ENCODE data around the gene RASGRP2. TPM values are rescaled to one million over a fixed set of nuclear protein-coding genes. Genes with fewer than 3 reads are reported as not detected.

RASGRP2 gene
- polyA plus RNA-seq, 6 donors from 2014 or later = 274 to 429 (median 285) TPM

DNA sequence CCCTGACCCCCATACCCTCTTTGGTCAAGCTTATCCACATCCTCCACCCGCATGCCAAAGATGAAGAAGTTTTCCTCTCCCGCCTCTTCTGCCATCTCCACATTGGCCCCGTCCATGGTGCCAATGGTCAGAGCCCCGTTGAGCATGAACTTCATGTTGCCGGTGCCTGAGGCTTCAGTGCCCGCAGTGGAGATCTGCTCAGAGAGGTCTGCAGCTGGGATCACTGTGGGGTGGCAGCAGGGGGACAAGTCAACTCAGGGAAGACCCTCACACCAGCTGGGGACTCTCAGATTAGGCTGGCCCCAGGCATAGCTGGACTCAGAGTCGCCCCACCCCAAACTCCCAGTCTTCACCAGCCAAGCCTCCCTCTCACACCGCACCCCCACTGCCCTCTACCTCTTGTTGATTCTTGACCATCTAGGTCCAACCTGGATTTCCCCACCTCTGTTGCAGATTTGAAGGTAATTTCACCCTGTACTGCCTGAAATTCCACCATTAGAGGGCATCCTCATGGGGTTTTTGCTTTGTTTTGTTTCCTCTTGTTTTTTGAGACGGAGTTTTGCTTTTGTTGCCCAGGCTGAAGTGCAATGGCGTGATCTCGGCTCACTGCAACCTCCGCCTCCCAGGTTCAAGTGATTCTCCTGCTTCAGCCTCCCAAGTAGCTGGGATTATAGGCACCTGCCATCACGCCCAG is 6.6 kb upstream of the RASGRP2 start:
- Mint-ChIP-seq H3K36me3 (peaks cover 0 to 25% of the 10 kb centered on the region in 2 donors), H3K27ac (peak overlapping the region in 4 of 6 donors; percentile 58 to 72 (median 69)), H3K4me3 (peak overlapping the region in 5 of 8 donors; percentile 40 to 83 (median 55)), H3K27me3 (no peaks in the 10 kb centered on the region), H3K9me3 (no peaks in the 10 kb centered on the region), H3K4me1 (peaks cover 31 to 60% (median 50%) of the 10 kb centered on the region in 3 donors)
- no peak for ATAC-seq (ENCODE audit: low read depth in 2 of 2)
- DNase-seq = no peak

DNA sequence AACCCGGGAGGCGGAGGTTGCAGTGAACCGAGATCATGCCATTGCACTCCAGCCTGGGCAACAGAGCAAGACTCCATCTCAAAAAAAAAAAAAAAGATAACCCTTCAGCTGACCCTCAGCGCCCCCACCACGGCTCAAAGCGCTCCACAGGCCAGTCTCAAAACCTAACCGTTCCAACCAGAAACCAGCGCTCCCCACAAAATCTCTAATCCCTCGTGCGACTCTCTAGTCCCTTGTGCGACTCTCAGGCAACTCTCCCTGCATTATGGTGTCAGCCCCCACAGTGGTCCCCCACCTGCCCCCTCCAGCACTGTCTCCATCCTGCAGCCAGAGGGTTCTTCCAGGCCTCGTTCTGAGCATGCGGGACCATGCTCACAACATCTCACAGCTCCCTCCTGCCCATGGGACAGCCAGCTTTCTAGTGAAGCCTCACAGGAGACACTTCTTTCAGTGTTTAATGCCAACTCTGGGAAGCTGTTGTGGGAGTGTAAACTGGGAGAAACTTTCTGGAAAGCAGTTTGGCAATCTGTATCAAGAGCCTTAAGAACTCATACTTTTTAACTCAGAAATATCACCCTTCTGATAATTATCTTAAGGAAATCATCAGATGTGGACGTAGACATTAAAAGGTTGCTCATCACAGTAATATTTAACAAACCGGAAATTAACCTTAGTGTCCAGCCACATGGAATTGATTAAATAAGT is 4.2 kb upstream of the RASGRP2 start:
- Mint-ChIP-seq H3K27me3 (no peaks in the 10 kb centered on the region), H3K36me3 (peaks cover 0 to 18% of the 10 kb centered on the region in 2 donors), H3K27ac (peak overlapping the region in 4 of 6 donors; percentile 38 to 99 (median 90)), H3K4me3 (peak overlapping the region in 6 of 8 donors; percentile 33 to 92 (median 60)), H3K9me3 (no peaks in the 10 kb centered on the region), H3K4me1 (peaks cover 40 to 65% (median 63%) of the 10 kb centered on the region in 3 donors)
- DNase-seq (no peak), ATAC-seq (ENCODE audit: low read depth in 2 of 2) (no peak)

DNA sequence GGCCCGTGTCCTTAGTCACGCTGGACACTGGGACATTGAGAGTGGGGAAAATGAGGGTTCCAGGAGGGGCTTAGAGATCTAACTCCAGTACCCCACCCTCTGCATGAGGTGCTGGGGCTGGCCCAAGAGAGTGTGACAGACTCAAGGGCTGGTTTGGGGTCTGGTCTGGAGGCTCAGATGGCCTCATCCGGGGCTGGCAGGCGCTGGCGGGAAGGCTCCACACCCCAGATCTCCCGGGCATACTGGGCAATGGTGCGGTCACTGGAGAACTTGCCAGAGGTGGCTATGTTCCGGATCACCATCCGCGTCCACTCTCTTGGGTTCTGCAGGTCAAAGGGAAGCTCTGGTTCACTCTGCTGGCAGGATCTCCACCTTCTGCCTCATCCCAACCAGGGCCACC is 2.5 kb upstream of the RASGRP2 start:
- Mint-ChIP-seq H3K27me3 (no peaks in the 10 kb centered on the region), H3K9me3 (no peaks in the 10 kb centered on the region), H3K4me1 (peaks cover 41 to 66% (median 64%) of the 10 kb centered on the region in 3 donors), H3K36me3 (peaks cover 0 to 12% of the 10 kb centered on the region in 2 donors), H3K27ac (peak overlapping the region; percentile 70 to 99 (median 94)), H3K4me3 (peak overlapping the region; percentile 73 to 99 (median 94))
- no peak for DNase-seq
- no peak for ATAC-seq (ENCODE audit: low read depth in 2 of 2)

DNA sequence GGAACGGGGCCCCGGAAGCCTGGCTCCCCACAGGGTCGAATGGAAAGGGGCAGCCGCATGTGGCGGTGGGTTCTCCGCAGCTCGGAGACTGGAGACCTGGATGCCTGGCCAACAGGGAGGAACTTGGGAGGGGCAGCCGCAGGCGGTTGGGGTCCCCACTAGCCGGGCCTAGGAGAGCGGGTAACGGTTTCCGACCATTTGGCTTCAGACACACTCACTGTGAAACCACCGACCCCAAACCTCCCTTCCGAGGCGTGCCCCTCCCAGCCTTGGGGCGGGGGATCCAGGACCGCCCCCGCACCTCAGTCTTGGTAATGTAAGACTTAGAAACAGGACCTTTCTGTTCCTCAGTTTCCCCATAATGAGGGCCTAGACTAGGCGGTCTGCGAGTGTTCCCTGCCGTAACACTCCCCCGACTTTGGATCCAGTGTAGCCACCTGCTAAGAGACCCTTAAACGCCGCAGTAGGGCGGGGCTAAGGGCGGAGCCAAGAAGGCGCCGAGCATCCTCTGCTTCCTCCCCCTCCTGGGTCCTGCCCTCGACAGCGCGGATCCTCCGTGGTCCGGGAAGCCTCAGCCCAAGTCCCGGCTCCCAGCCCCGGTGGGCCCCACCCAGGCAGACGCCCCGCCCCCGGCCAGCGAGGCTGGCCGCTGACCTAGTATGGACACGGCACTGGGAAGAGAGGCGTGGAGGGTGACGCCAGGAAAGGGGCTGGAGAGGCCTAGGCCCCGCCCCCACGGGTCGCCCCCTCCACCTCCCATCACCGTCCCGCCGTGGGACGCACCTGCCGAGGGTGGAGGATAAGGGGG is 1.8 kb upstream of the RASGRP2 start:
- Mint-ChIP-seq H3K36me3 (peaks cover 0 to 7% of the 10 kb centered on the region in 2 donors), H3K27me3 (no peaks in the 10 kb centered on the region), H3K9me3 (no peaks in the 10 kb centered on the region), H3K4me3 (peak overlapping the region; percentile 92 to 99 (median 97)), H3K27ac (peak overlapping the region; percentile 98 to 100 (median 99)), H3K4me1 (peaks cover 43 to 71% (median 63%) of the 10 kb centered on the region in 3 donors)
- peak; percentile 44 to 47 for ATAC-seq (ENCODE audit: low read depth in 2 of 2)
- DNase-seq = peak; percentile 90

DNA sequence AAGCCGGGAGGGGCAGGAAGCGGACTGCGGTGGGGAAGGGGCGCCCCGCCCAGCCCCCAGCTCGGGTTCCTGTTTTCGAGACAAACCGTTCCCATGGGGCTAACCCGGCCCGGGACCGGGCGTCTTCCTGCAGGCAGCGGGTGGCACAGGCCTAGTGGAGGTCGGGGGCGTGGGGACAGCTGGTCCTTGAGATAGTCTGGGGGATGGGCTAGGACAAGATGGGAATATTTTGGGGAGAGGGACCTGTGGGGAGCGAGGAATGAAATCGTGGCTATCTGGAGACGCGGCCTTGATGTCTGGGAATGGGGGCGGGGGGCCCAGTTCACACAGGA is 1.2 kb upstream of the RASGRP2 start:
- Mint-ChIP-seq H3K4me1 (peaks cover 43 to 71% (median 63%) of the 10 kb centered on the region in 3 donors), H3K27me3 (no peaks in the 10 kb centered on the region), H3K36me3 (peaks cover 0 to 7% of the 10 kb centered on the region in 2 donors), H3K9me3 (no peaks in the 10 kb centered on the region), H3K4me3 (peak overlapping the region; percentile 92 to 99 (median 97)), H3K27ac (peak overlapping the region; percentile 98 to 100 (median 99))
- peak; percentile 99 for DNase-seq
- peak; percentile 51 to 57 for ATAC-seq (ENCODE audit: low read depth in 2 of 2)

DNA sequence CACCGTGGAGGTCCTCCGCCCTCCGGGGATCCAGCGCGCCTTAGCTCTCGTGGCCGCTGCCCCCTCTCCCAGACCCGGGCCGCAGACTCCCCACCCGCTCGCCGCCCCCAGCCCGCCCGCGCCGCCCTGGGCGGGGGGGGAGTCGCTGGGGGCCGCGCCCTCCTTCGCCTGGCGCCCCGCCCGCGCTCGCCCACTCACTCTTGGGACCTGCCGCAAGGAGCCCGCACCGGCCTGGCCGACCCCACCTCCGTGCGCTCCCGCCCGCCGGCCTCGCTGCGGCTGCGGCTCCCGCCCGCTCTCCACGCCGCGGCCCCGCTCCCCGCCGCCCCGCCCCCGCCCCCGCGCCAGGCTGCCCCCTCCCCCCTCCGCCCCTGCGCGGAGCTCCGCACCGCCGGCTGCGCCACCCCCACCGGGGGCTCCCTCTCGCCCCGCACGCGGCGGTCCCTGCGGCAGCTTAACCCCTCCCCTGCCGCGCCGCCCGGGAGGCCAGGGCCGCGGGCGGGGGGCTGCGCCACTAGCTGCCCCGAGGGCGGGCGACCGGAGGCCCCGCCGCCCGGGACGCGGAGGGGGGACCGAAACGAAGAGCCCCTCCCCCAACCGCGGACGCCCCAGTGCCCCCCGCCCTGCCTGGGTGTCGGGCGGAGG is 724 bp upstream of the RASGRP2 start:
- H3K27me3 Mint-ChIP-seq = no peaks in the 10 kb centered on the region
- peak; percentile 70 for DNase-seq

DNA sequence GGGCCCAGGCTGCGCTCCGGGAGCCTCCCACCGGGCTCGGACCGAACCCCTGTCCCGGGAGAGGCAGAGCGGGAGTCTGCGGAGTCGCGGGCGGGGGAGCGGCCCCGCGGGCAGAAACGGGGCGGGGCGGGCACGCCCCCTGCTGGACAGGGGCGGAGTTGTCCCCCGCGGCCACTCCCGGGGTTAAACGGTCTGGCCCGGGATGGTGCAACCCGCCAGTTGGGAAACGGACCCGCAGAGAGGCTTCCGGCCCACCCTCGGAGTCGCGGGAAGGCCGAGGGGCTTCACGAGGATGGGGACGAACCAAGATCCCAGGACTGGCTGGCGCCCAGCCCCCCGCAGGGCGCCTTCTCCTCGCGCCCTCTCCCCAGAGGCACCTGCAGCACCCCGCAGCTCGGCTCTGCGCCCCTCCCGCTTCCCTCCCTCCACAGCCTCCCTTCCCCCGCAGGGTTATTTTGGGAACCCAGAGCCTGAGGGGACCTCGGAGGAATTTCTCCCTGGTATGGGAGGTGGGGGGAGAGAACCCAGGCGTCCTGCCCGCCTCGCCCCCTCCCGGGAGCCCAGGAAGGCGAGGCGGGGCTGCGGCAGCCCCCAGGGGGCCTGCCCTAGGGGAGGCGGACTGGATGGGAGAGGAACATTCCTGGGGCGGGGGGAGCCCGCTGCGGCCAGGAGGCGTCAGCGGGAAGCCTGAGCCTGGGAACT is 902 bp downstream of the RASGRP2 start:
- Mint-ChIP-seq H3K4me3 (peak overlapping the region in 7 of 8 donors; percentile 93 to 100 (median 99)), H3K4me1 (peaks cover 45 to 73% (median 52%) of the 10 kb centered on the region in 3 donors), H3K36me3 (peaks cover 0 to 10% of the 10 kb centered on the region in 2 donors), H3K9me3 (no peaks in the 10 kb centered on the region), H3K27ac (peak overlapping the region in 1 of 6 donors; percentile 99), H3K27me3 (no peaks in the 10 kb centered on the region)
- ATAC-seq (ENCODE audit: low read depth in 2 of 2) = peak; percentile 3
- DNase-seq = peak; percentile 77

More for the DNA sequence above, 724 bp upstream of the RASGRP2 start:
- Mint-ChIP-seq H3K9me3 (no peaks in the 10 kb centered on the region), H3K4me1 (peaks cover 42 to 71% (median 61%) of the 10 kb centered on the region in 3 donors), H3K27ac (peak overlapping the region; percentile 99 to 100 (median 99)), H3K4me3 (peak overlapping the region; percentile 93 to 100 (median 98)), H3K36me3 (peaks cover 0 to 10% of the 10 kb centered on the region in 2 donors)
- ATAC-seq (ENCODE audit: low read depth in 2 of 2) = peak; percentile 3 to 9

DNA sequence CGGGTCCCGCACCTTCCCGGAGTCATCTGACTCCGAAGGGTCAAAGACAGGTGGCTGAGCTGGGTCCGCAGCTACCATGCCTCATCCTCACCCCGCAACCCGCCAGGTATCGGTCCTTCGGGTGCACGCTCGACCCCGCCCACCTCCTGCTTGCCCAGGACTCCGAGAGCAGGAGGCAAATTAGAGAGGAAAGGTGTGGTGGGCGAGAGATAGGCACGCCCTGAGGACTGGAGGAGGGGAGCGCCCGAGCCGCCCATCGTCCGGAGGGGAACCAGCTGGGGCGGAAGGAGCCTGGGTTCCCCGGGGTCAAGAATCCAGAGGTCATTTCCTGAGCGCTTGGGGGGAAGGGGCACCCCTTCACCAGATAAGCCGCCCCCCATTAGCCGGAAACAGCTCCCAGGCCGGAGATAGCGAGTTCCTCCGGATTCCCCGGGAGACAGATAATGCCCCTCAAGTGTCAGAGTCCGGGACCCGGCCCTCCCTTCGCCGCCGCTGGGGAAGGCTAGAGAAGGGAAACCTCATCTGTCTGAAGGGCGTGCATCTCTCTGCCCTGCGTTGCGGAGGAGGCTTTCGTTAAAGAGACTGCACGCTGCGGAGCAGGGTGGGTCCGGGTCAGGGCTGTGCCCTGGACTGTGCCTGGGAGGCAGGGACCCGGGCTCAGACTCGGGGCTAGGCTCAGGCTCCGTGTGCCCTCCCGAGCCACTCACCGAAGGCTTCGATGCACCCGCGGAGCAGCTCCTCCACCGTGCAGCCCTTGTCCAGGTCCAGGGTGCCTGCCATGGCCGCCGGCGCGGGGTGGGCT is 1.7 kb downstream of the RASGRP2 start:
- Mint-ChIP-seq H3K4me1 (peaks cover 42 to 66% (median 44%) of the 10 kb centered on the region in 3 donors), H3K27me3 (no peaks in the 10 kb centered on the region), H3K4me3 (peak overlapping the region; percentile 76 to 99 (median 86)), H3K36me3 (peaks cover 0 to 10% of the 10 kb centered on the region in 2 donors), H3K9me3 (no peaks in the 10 kb centered on the region), H3K27ac (peak overlapping the region in 5 of 6 donors; percentile 49 to 95 (median 86))
- DNase-seq = no peak
- ATAC-seq (ENCODE audit: low read depth in 2 of 2) = no peak

DNA sequence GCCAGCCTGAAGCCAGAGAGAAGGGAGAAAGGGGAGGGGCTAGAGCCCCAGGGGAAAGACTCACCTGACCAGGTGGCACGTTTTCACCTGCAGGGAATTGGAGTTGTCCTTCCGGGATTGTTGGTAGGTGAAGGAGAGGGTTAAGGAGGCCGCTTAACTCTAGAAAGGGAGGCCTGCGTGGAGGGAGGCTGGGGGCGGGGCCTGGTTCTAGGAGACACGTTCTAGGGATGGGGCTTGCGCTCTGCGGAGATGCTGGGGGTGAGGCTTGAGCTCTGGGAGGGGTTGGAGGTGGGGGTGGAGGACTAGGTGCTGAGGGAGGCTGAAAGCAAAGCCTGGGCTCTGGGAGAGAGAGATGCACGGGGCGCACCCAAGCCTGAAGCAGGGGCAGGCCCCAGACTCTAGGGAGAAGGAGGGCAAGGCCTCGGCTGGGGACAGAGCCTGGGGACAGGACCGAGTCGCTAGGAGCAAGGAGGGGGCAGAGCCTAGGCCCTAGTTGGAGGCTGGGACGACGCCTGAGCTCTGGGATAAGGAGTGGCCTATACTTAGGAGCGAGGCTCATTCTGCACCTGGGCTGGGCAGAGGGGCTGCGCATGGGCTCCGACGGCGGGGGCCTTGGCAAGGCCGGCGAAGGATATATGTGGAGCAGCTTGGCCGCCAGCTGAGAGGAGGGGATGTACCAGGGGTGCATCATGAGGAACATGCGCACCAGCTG is 2.4 kb downstream of the RASGRP2 start:
- DNase-seq = no peak
- H3K27me3 Mint-ChIP-seq = no peaks in the 10 kb centered on the region
- peaks cover 39 to 61% (median 42%) of the 10 kb centered on the region in 3 donors for H3K4me1 Mint-ChIP-seq
- H3K9me3 Mint-ChIP-seq = no peaks in the 10 kb centered on the region
- peak overlapping the region in 5 of 6 donors; percentile 49 to 95 (median 80) for H3K27ac Mint-ChIP-seq
- H3K4me3 Mint-ChIP-seq = peak overlapping the region; percentile 76 to 99 (median 86)
- peaks cover 0 to 10% of the 10 kb centered on the region in 2 donors for H3K36me3 Mint-ChIP-seq
- ATAC-seq (ENCODE audit: low read depth in 2 of 2) = no peak

DNA sequence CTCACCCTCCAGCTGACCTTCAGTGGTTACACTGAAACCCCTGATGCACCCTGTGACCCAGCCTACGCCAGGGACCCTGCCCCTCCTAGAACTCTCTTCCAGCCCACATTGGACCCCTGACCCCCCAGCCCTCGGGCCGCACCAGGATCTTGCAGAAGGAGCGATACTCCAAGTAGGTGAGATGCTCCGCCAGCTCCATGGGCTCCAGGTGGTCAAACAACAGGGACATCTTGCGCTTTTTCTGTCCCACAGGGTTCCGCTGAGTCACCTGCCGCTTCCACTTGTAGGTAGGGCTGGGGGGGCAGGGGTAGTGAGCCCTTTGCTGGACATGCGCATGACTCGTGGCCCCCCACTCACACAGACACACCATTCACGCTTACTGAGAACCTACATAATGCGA is 4.1 kb downstream of the RASGRP2 start:
- Mint-ChIP-seq H3K27me3 (no peaks in the 10 kb centered on the region), H3K36me3 (peaks cover 6 to 14% of the 10 kb centered on the region in 2 donors), H3K4me1 (peaks cover 42 to 58% (median 44%) of the 10 kb centered on the region in 3 donors), H3K27ac (peak overlapping the region in 2 of 6 donors; percentile 31 to 80), H3K4me3 (peak overlapping the region in 3 of 8 donors; percentile 54 to 85 (median 82)), H3K9me3 (no peaks in the 10 kb centered on the region)
- no peak for ATAC-seq (ENCODE audit: low read depth in 2 of 2)
- DNase-seq = no peak

DNA sequence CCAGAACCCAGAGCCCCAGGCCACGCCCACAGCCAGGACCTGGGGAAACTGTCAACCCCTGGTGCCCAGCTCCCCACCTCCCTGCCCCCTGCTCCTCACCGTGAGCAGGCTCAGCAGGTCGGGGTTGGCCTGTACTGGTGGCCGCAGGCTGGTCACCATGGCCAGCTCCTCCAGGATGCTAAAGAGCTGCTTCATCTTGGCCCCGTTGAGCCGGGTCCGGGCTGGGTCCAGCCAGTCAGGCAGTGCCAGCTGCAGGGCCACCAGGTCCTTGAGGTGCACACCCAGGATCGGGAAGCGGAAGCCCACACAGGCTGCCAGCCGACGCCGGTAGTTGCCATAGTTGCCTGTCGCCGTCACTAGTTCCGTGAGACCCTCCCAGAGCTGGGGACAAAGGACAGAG is 7.3 kb downstream of the RASGRP2 start:
- peaks cover 32 to 55% (median 51%) of the 10 kb centered on the region in 3 donors for H3K4me1 Mint-ChIP-seq
- ATAC-seq (ENCODE audit: low read depth in 2 of 2) (no peak), DNase-seq (no peak)
- peaks cover 6 to 16% of the 10 kb centered on the region in 2 donors for H3K36me3 Mint-ChIP-seq
- no peak overlapping the region for H3K4me3 Mint-ChIP-seq
- no peaks in the 10 kb centered on the region for H3K9me3 Mint-ChIP-seq
- H3K27me3 Mint-ChIP-seq = no peaks in the 10 kb centered on the region
- H3K27ac Mint-ChIP-seq = peak overlapping the region in 2 of 6 donors; percentile 54 to 62

All from naive B cell (primary cell).